GM13977 (cell line): ENCODE data around the gene PEX5L.

Source experiments
- DNase-seq: peaks from one replicate; pipeline ENCODE4 v3.0.0; 2012; ENCODE audit warnings: low spot score
- in situ Hi-C: fragments of 300-500 bp; cut with MboI; formaldehyde crosslinking; loops from one replicate; pipeline ENCODE4 v1.12.0; 2022; ENCODE audit warnings: low sequenced_read_pairs, low pct_unique_long_range_greater_than_20kb, mixed read lengths, inconsistent platforms; ENCODE audit not compliant: unreplicated experiment
- TF ChIP-seq, protein P1 (sequence below): IDR thresholded peaks from 2 replicates; pipeline ENCODE4 v1.5.1; 2012; ENCODE audit warnings: mild to moderate bottlenecking, control low read depth; ENCODE audit not compliant: insufficient read depth; ENCODE audit errors: extremely low read depth, missing control alignments

Gene PEX5L

DNA sequence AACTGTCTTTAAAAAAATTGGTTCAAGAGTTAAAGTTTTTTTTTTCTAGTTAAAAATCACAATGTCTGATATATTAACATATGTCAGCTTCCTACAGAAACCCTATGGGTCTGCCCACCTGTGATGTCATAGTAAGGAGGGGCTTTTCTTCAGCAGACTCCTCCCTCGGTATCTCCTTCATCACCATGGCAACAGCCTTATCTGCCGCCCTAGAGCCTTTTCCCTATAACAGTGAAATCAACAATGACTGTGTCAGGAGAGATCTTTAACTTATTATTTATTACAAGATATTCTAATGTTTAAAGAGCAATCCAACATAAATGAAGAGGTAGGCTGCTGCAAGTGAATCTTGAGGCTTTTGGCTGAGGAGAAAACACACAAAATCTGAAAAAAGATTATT is 138.7 kb downstream of the PEX5L start:
- in situ Hi-C loops: no loop called here
- TF ChIP-seq, protein P1, sequence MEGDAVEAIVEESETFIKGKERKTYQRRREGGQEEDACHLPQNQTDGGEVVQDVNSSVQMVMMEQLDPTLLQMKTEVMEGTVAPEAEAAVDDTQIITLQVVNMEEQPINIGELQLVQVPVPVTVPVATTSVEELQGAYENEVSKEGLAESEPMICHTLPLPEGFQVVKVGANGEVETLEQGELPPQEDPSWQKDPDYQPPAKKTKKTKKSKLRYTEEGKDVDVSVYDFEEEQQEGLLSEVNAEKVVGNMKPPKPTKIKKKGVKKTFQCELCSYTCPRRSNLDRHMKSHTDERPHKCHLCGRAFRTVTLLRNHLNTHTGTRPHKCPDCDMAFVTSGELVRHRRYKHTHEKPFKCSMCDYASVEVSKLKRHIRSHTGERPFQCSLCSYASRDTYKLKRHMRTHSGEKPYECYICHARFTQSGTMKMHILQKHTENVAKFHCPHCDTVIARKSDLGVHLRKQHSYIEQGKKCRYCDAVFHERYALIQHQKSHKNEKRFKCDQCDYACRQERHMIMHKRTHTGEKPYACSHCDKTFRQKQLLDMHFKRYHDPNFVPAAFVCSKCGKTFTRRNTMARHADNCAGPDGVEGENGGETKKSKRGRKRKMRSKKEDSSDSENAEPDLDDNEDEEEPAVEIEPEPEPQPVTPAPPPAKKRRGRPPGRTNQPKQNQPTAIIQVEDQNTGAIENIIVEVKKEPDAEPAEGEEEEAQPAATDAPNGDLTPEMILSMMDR: no peak
- peak; percentile 29 for DNase-seq

DNA sequence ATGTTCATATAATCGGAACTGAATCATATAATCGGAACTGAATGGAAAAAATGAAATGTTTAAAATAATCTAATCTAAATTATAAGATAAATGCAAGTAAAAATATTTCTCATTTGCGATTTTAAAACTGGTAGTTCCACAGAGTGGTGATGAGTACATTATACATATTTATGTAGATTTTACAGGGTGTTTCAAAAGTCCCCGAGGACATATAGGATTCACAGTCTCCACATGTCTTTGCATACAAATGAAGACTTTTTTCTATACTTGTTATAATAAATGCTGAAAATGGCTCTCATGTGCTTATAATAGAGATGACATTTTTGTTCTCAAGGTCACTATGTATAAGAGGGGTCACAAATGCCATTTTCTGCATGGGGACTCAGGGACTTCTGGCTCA is 139.5 kb downstream of the PEX5L start:
- DNase-seq: no peak
- TF ChIP-seq, protein P1: no peak
- in situ Hi-C loops: no loop called here

DNA sequence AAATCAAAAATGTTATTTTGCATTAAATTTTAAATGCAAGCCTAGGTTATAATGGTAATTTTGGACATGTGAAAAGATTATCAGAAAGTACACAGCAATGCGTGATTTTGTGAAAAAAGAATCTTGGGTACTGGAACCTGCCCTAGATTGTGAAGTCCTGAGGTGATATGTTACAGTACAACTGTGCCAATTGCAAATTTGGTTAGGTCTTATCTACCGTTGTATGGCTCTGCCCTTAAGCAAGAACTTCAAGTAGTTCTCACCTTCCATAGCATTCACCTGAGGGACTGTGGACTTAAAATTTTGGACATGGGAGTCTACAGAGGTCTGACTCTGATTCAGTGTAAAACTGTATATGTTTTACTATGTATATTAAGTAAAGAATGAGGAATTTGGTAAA is 140.2 kb downstream of the PEX5L start:
- DNase-seq: no peak
- in situ Hi-C loops: no loop called here
- TF ChIP-seq, protein P1: no peak

GRCh38 chr3:179895330-179895729 is 141.4 kb downstream of the PEX5L start:
- DNase-seq: no peak
- in situ Hi-C loops: no loop called here
- TF ChIP-seq, protein P1: no peak

- TF ChIP-seq, protein P1: no peak
- DNase-seq: no peak
- in situ Hi-C loops: no loop called here
Observed at GRCh38 chr3:179887295-179887943, 149.3 kb downstream of the PEX5L start.

GRCh38 chr3:179885950-179886349 is 150.8 kb downstream of the PEX5L start:
- no peak for DNase-seq
- in situ Hi-C loops: no loop called here
- TF ChIP-seq, protein P1: no peak
